GM23338 (cell line): Measurements from ENCODE around the gene TNFRSF19. TPM values are rescaled to one million over a fixed set of nuclear protein-coding genes. Genes with fewer than 3 reads are reported as not detected.

ENCODE experiments used
- ATAC-seq: fragments of 200-7000 bp; cut with Tn5 transposase; 3 replicates; pipeline ENCODE4 v1.9.1; 2020
- DNase-seq: peaks from one replicate; pipeline ENCODE4 v3.0.0-alpha.2; 2015; ENCODE audit warnings: low spot score
- H2AFZ ChIP-seq: fragments of 200-600 bp; sonication (generic); 2 replicates; pipeline ENCODE4 v1.8.0; 2016; ENCODE audit warnings: antibody characterized with exemption, mild to moderate bottlenecking, moderate library complexity
- H3F3A ChIP-seq: fragments of 200-600 bp; sonication (generic); replicated peaks from 2 replicates; pipeline ENCODE4 v1.8.0; 2017; ENCODE audit warnings: antibody characterized with exemption, mixed run types, low read depth
- H3K27ac ChIP-seq: fragments of 200-600 bp; sonication (generic); 2 replicates; pipeline ENCODE4 v1.6.1; 2016; ENCODE audit warnings: low read depth
- H3K27me3 ChIP-seq: fragments of 200-600 bp; sonication (generic); 2 replicates; pipeline ENCODE4 v1.8.0; 2016; ENCODE audit warnings: mild to moderate bottlenecking, mixed run types, moderate library complexity; ENCODE audit not compliant: insufficient read depth
- H3K36me3 ChIP-seq: fragments of 200-600 bp; sonication (generic); 2 replicates; pipeline ENCODE4 v1.8.0; 2016; ENCODE audit warnings: mild to moderate bottlenecking; ENCODE audit not compliant: insufficient read depth
- H3K4me1 ChIP-seq: fragments of 200-600 bp; sonication (generic); 2 replicates; pipeline ENCODE4 v1.8.0; 2016; ENCODE audit warnings: mild to moderate bottlenecking, moderate library complexity; ENCODE audit not compliant: insufficient read depth
- H3K4me2 ChIP-seq: fragments of 200-600 bp; sonication (generic); 2 replicates; pipeline ENCODE4 v1.7.1; 2017; ENCODE audit warnings: mixed run types
- H3K4me3 ChIP-seq: fragments of 200-600 bp; sonication (generic); 2 replicates; pipeline ENCODE4 v1.6.1; 2016; ENCODE audit warnings: mixed run types
- H3K79me2 ChIP-seq: fragments of 200-600 bp; sonication (generic); replicated peaks from 2 replicates; pipeline ENCODE4 v1.8.0; 2017; ENCODE audit warnings: mild to moderate bottlenecking; ENCODE audit not compliant: insufficient read depth
- H3K9me2 ChIP-seq: fragments of 200-600 bp; sonication (generic); 2 replicates; pipeline ENCODE4 v1.8.0; 2017; ENCODE audit not compliant: insufficient read depth
- H4K20me1 ChIP-seq: fragments of 200-600 bp; sonication (generic); replicated peaks from 2 replicates; pipeline ENCODE4 v1.8.0; 2017; ENCODE audit warnings: mild to moderate bottlenecking; ENCODE audit not compliant: insufficient read depth
- H3K27ac Mint-ChIP-seq: 2 replicates; pipeline ENCODE4 v1.8.0; 2020; ENCODE audit warnings: inconsistent platforms, mild to moderate bottlenecking, moderate library complexity, mixed read lengths
- H3K27me3 Mint-ChIP-seq: 3 replicates; pipeline ENCODE4 v1.8.0; 2022; ENCODE audit warnings: low read depth, mild to moderate bottlenecking, moderate library complexity, mixed read lengths, inconsistent platforms; ENCODE audit not compliant: insufficient read depth, poor library complexity
- H3K36me3 Mint-ChIP-seq: 3 replicates; pipeline ENCODE4 v1.8.0; 2021; ENCODE audit warnings: low read depth, mild to moderate bottlenecking, inconsistent platforms, moderate library complexity, mixed read lengths
- H3K4me1 Mint-ChIP-seq: 3 replicates; pipeline ENCODE4 v1.8.0; 2020; ENCODE audit warnings: mild to moderate bottlenecking, inconsistent platforms, mixed read lengths
- H3K4me3 Mint-ChIP-seq: 3 replicates; pipeline ENCODE4 v1.8.0; 2021; ENCODE audit warnings: moderate library complexity, mild to moderate bottlenecking, inconsistent platforms, mixed read lengths
- H3K9me3 Mint-ChIP-seq: 3 replicates; pipeline ENCODE4 v1.8.0; 2020; ENCODE audit warnings: moderate library complexity, mild to moderate bottlenecking, inconsistent platforms, mixed read lengths
- CREB1 ChIP-seq: fragments of 250-450 bp; sonication (Bioruptor Pico); IDR thresholded peaks from 2 replicates; pipeline ENCODE4 v1.5.0; 2020; ENCODE audit warnings: low read depth, mild to moderate bottlenecking, moderate library complexity
- NANOG ChIP-seq: IDR thresholded peaks from 2 replicates; pipeline ENCODE4 v1.6.1; 2016; ENCODE audit warnings: antibody characterized with exemption, borderline replicate concordance
- POLR2AphosphoS5 ChIP-seq: IDR thresholded peaks from 2 replicates; pipeline ENCODE4 v1.6.1; 2016; ENCODE audit warnings: antibody characterized with exemption, low read depth
- STAT1 ChIP-seq: IDR thresholded peaks from one replicate; pipeline ENCODE4 v1.6.1; 2016; ENCODE audit warnings: antibody characterized with exemption; ENCODE audit not compliant: unreplicated experiment
- ZNF114 ChIP-seq: fragments of 250-450 bp; sonication (Bioruptor Pico); IDR thresholded peaks from 2 replicates; pipeline ENCODE4 v1.5.0; 2020; ENCODE audit warnings: mild to moderate bottlenecking, moderate library complexity
- ZNF462 ChIP-seq: fragments of 250-450 bp; sonication (Bioruptor Pico); IDR thresholded peaks from 2 replicates; pipeline ENCODE4 v1.5.0; 2020; ENCODE audit warnings: mild to moderate bottlenecking, moderate library complexity
- polyA plus RNA-seq: library from polyadenylated mRNA; unstranded; fragments of >200 nt; fragmentation: Nextera tagmentation; extraction: Ambion mirVana; gene quantifications from 2 replicates; pipeline ENCODE4 v1.2.1, GENCODE V29; 2016
- total RNA-seq: library from RNA; depleted of rRNA; stranded (reverse); fragments of >200 nt; shearing (Covaris generic); gene quantifications from 2 replicates; pipeline ENCODE4 v1.2.3, GENCODE V29; 2014
- TF ChIP-seq, protein P1 (sequence below): IDR thresholded peaks from 2 replicates; pipeline ENCODE4 v1.6.1; 2016; ENCODE audit warnings: antibody characterized with exemption

Gene TNFRSF19
- total and polyA plus RNA-seq, 2 experiments from 2014 or later = 0.21 to 0.35 TPM

DNA sequence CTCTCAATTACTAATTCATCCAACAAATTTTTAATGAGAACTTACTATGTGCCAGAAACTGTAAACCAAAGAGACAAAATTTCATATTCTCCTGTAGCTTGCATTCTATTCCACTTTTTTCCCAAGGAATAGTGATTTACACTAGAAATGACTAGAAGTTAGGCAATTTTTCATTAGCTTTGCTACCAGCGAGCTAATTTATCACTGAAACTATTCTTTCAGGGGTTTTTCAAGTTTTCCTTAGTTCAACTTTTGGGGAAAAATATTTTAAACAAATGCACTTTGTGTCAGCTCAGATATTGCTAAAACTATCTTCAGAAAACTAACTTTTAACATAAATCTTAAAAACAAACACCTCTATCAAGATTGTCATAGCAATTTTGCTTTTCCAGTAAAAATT, 5.4 kb downstream of the TNFRSF19 start:
- H3K27ac ChIP-seq = no peak overlapping the region
- peaks cover 29% of the 10 kb centered on the region for H3K27me3 ChIP-seq
- TF ChIP-seq ZNF462 (CRISPR knock-in tag) (no peak), ZNF114 (no peak), POLR2AphosphoS5 (no peak), CREB1 (CRISPR knock-in tag) (no peak), NANOG (no peak), STAT1 (no peak)
- TF ChIP-seq, protein P1, sequence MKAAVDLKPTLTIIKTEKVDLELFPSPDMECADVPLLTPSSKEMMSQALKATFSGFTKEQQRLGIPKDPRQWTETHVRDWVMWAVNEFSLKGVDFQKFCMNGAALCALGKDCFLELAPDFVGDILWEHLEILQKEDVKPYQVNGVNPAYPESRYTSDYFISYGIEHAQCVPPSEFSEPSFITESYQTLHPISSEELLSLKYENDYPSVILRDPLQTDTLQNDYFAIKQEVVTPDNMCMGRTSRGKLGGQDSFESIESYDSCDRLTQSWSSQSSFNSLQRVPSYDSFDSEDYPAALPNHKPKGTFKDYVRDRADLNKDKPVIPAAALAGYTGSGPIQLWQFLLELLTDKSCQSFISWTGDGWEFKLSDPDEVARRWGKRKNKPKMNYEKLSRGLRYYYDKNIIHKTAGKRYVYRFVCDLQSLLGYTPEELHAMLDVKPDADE = no peak
- no peaks in the 10 kb centered on the region for H3K79me2 ChIP-seq
- H3K36me3 ChIP-seq = no peaks in the 10 kb centered on the region
- Mint-ChIP-seq H3K4me3 (no peak overlapping the region), H3K27ac (no peak overlapping the region), H3K9me3 (no peaks in the 10 kb centered on the region), H3K27me3 (peaks cover 21% of the 10 kb centered on the region), H3K36me3 (no peaks in the 10 kb centered on the region), H3K4me1 (peaks cover 11% of the 10 kb centered on the region)
- no peaks in the 10 kb centered on the region for H4K20me1 ChIP-seq
- peaks cover 15% of the 10 kb centered on the region for H3K4me1 ChIP-seq
- H3K4me3 ChIP-seq = no peak overlapping the region
- ATAC-seq = no peak
- DNase-seq = no peak
- H2AFZ ChIP-seq = no peak overlapping the region
- H3K9me2 ChIP-seq = no peaks in the 10 kb centered on the region
- H3F3A ChIP-seq = no peaks in the 10 kb centered on the region
- H3K4me2 ChIP-seq = no peak overlapping the region
